GM23248 (cell line): ENCODE measurements around the gene OSBPL5. TPM values are rescaled to one million over a fixed set of nuclear protein-coding genes. Genes with fewer than 3 reads are reported as not detected.
A peak's percentile ranks its signal among the peaks of the same experiment; 100 is the strongest.

Experiments
- DNase-seq: peaks from one replicate; pipeline ENCODE4 v3.0.0-alpha.2; 2015
- H2AFZ ChIP-seq: fragments of 200-600 bp; sonication (generic); 2 replicates; pipeline ENCODE4 v1.6.1; 2016; ENCODE audit warnings: antibody characterized with exemption
- H3F3A ChIP-seq: fragments of 200-600 bp; sonication (generic); 2 replicates; pipeline ENCODE4 v1.6.1; 2016; ENCODE audit warnings: mild to moderate bottlenecking, antibody characterized with exemption, mixed run types; ENCODE audit not compliant: insufficient read depth
- H3K27ac ChIP-seq: fragments of 200-600 bp; sonication (generic); 2 replicates; pipeline ENCODE4 v1.5.1; 2016; ENCODE audit warnings: mild to moderate bottlenecking
- H3K27me3 ChIP-seq: fragments of 200-600 bp; sonication (generic); replicated peaks from 2 replicates; pipeline ENCODE4 v1.6.1; 2016; ENCODE audit warnings: mild to moderate bottlenecking; ENCODE audit not compliant: insufficient read depth
- H3K36me3 ChIP-seq: fragments of 200-600 bp; sonication (generic); 2 replicates; pipeline ENCODE4 v1.6.1; 2016; ENCODE audit warnings: low read depth, mild to moderate bottlenecking
- H3K4me1 ChIP-seq: fragments of 200-600 bp; sonication (generic); 2 replicates; pipeline ENCODE4 v1.6.1; 2016; ENCODE audit warnings: mild to moderate bottlenecking; ENCODE audit not compliant: insufficient read depth
- H3K4me2 ChIP-seq: fragments of 200-600 bp; sonication (generic); one replicate; pipeline ENCODE4 v1.6.1; 2016; ENCODE audit warnings: mild to moderate bottlenecking; ENCODE audit not compliant: unreplicated experiment
- H3K4me3 ChIP-seq: fragments of 200-600 bp; sonication (generic); 2 replicates; pipeline ENCODE4 v1.5.1; 2016; ENCODE audit warnings: mild to moderate bottlenecking
- H3K79me2 ChIP-seq: fragments of 200-600 bp; sonication (generic); 2 replicates; pipeline ENCODE4 v1.6.1; 2016; ENCODE audit warnings: mild to moderate bottlenecking; ENCODE audit not compliant: insufficient read depth
- H3K9ac ChIP-seq: fragments of 200-600 bp; sonication (generic); 2 replicates; pipeline ENCODE4 v1.6.1; 2016; ENCODE audit warnings: mild to moderate bottlenecking
- H3K9me2 ChIP-seq: fragments of 200-600 bp; sonication (generic); 2 replicates; pipeline ENCODE4 v1.6.1; 2016; ENCODE audit warnings: mixed run types, mild to moderate bottlenecking, moderate library complexity; ENCODE audit not compliant: insufficient read depth
- H3K9me3 ChIP-seq: fragments of 200-600 bp; sonication (generic); one replicate; pipeline ENCODE4 v1.6.1; 2017; ENCODE audit warnings: low read depth
- H4K20me1 ChIP-seq: fragments of 200-600 bp; sonication (generic); 2 replicates; pipeline ENCODE4 v1.6.0; 2016; ENCODE audit not compliant: insufficient read depth
- EZH2 ChIP-seq: fragments of 200-600 bp; sonication (generic); IDR thresholded peaks from 2 replicates; pipeline ENCODE4 v1.6.1; 2018; ENCODE audit warnings: antibody characterized with exemption, mild to moderate bottlenecking; ENCODE audit not compliant: insufficient read depth, poor library complexity, severe bottlenecking
- EZH2phosphoT487 ChIP-seq: fragments of 200-600 bp; sonication (generic); IDR thresholded peaks from 2 replicates; pipeline ENCODE4 v1.6.1; 2018; ENCODE audit warnings: antibody characterized with exemption, moderate library complexity, mild to moderate bottlenecking, low read depth; ENCODE audit not compliant: insufficient read depth
- whole genome bisulfite sequencing, 2 experiments: methylation state at CpG; one replicate each; pipeline ENCODE4 v1.1.6; 2015 to 2017; ENCODE audit warnings: low lambda C conversion rate in 2 of 2, low coverage in 1 of 2; ENCODE audit errors: missing lambda C conversion rate in 2 of 2; 5-methylcytosine and 5-hydroxymethylcytosine counted together
- in situ Hi-C: fragments of 300-500 bp; cut with MboI; formaldehyde crosslinking; loops from 2 replicates; pipeline ENCODE4 v1.15.0; 2020
- polyA plus RNA-seq: library from polyadenylated mRNA; unstranded; fragments of >200 nt; fragmentation: Nextera tagmentation; extraction: Ambion mirVana; gene quantifications from 2 replicates; pipeline ENCODE4 v1.2.1, GENCODE V29; 2016
- total RNA-seq: library from RNA; depleted of rRNA; stranded (reverse); fragments of >200 nt; shearing (Covaris generic); gene quantifications from 2 replicates; pipeline ENCODE4 v1.2.3, GENCODE V29; 2014

The OSBPL5 gene
- total and polyA plus RNA-seq, 2 experiments from 2014 or later = 27.9 to 57.6 TPM

DNA sequence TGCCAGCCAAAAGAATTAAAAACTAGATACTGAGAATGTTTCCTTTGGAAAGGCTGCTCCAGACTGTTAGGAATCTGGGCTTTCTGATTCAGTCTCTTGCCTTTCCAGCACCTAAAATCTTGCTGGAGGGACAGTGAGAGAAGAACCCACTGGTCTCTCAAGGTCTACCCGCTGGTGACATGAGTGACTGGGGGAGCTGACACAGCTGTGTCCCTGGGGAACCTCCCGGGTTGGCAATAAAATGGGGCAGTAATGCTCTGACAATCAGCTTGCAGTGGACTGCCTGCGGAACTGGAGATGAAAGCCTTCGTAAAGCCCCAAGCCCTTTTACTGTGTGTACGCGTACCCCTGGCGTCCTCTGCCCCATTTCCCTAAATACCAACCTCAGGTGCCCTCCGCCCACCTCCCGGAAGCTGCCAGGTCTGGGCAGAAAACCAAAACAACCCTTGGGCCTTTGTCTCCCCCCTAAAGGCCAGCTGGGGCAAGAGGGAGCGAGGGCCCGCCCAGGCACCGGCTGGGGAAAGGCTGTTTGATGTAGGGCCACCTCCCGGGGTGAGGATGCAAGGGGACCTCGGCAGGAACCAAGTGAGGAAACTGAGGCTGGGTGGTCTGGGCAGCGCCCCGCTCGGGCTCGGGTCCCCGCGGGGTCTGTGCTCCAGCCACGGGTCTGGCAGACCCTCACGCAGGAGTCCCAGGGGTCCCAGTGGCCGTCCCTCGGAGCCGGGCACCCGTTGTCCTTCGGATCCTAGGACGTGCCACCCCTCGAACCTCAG is 108.6 kb downstream of the OSBPL5 start:
- Histone ChIP-seq H3K4me1 (peaks cover 29% of the 10 kb centered on the region), H3K36me3 (peaks cover 7% of the 10 kb centered on the region; the same call in 1 of the 2 replicates), H3K9me2 (no peaks in the 10 kb centered on the region), H3K4me3 (peak overlapping the region; percentile 96), H3F3A (peaks cover 18% of the 10 kb centered on the region), H4K20me1 (peaks cover 12% of the 10 kb centered on the region; the same call in 1 of the 2 replicates), H2AFZ (peak overlapping the region; percentile 94; the same call in 1 of the 2 replicates), H3K79me2 (peaks cover 57% of the 10 kb centered on the region), H3K4me2 (peak overlapping the region; percentile 91), H3K9ac (peak overlapping the region; percentile 99), H3K9me3 (no peaks in the 10 kb centered on the region), H3K27ac (peak overlapping the region; percentile 84), H3K27me3 (no peaks in the 10 kb centered on the region)
- DNase-seq = peak; percentile 46
- TF ChIP-seq EZH2phosphoT487 = no peak
- TF ChIP-seq EZH2 = no peak
- in situ Hi-C loops = no loop called here
- WGBS, 2 experiments = 2 to 4% methylated on average over 24 to 29 of the region's 29 CpGs

DNA sequence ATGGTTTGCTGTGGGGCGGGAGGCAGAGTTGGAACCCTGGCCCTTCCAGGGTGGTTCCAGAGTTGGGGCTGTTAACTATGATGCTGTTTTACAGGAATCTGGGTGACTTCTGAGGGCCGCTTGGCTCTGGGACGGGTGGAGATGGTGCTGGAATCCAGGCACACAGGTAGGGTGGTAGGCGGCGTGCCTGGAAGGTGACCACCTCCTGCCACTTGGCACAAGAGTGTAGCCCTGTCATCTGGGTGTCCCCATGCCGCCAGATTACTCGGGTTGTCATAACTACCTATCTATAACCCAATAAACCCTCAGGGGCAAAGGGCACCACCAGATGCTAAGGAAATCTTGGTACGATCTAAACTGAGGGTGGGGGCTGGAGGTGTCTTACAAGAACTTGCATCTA is 109.2 kb downstream of the OSBPL5 start:
- H3K27me3 ChIP-seq = no peaks in the 10 kb centered on the region
- H2AFZ ChIP-seq = no peak overlapping the region
- H3K36me3 ChIP-seq = peaks cover 7% of the 10 kb centered on the region; the same call in 1 of the 2 replicates
- 87 to 88% methylated on average over 8 of the region's 8 CpGs for WGBS, 2 experiments
- H3K4me2 ChIP-seq = peak overlapping the region; percentile 91
- H3K9ac ChIP-seq = peak overlapping the region; percentile 99
- no peaks in the 10 kb centered on the region for H3K9me3 ChIP-seq
- H3K27ac ChIP-seq = peak overlapping the region; percentile 84; the same call in 1 of the 2 replicates
- peaks cover 23% of the 10 kb centered on the region for H3F3A ChIP-seq
- no peaks in the 10 kb centered on the region for H3K9me2 ChIP-seq
- H3K79me2 ChIP-seq = peaks cover 63% of the 10 kb centered on the region
- in situ Hi-C loops = no loop called here
- peaks cover 18% of the 10 kb centered on the region; the same call in 1 of the 2 replicates for H4K20me1 ChIP-seq
- peak overlapping the region; percentile 96 for H3K4me3 ChIP-seq
- DNase-seq = no peak
- no peak for TF ChIP-seq EZH2
- TF ChIP-seq EZH2phosphoT487 = no peak
- peaks cover 29% of the 10 kb centered on the region for H3K4me1 ChIP-seq

DNA sequence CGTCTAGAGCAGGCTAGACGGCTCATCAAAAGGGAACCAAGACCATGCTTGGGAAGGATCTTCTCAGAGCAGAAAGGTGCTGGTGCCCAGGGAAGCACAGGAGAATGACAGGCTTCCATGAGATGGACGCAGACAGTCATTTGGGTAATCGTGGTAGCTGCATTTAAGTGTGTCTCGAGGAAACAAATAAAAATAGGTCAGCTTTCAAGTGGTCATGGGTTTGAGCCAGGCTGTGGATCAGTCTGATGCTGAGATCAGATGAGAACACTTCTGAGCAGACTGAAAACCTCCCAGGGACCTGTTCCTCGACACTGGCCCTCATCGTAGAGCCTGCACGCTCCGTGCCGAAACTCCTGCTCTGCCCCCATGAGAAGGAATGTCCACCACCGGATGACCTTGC is 112.5 kb downstream of the OSBPL5 start:
- Histone ChIP-seq H3K27ac (no peak overlapping the region), H3K4me1 (peaks cover 31% of the 10 kb centered on the region), H3K9me3 (no peaks in the 10 kb centered on the region), H2AFZ (no peak overlapping the region), H3K9me2 (no peaks in the 10 kb centered on the region), H3K9ac (no peak overlapping the region), H3K4me3 (no peak overlapping the region), H3K4me2 (no peak overlapping the region), H3F3A (peaks cover 13% of the 10 kb centered on the region; the same call in 1 of the 2 replicates), H3K27me3 (no peaks in the 10 kb centered on the region), H4K20me1 (peaks cover 25% of the 10 kb centered on the region), H3K79me2 (peaks cover 94% of the 10 kb centered on the region), H3K36me3 (peaks cover 7% of the 10 kb centered on the region; the same call in 1 of the 2 replicates)
- in situ Hi-C loops = no loop called here
- DNase-seq = no peak
- TF ChIP-seq EZH2phosphoT487 (no peak), EZH2 (no peak)
- 85% methylated on average over 11 of the region's 11 CpGs for WGBS, 2 experiments

DNA sequence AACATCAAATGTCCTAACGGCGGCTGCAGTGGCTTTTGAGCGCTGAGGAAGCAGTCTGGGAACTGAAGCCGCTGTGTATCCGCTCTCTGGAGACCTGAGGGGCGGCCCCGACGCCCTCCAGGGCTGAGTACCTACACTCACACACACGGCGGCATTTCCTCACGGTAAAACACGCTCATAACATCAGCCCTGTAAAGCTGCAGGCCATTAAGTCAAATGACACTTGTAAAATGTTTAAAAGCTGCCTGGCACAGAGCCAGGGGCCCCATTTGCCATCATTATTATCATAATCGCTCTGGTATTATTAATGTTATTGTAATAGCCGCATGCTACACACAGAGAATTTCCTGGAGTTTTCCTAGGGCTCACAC is 113.0 kb downstream of the OSBPL5 start:
- no peak for DNase-seq
- Histone ChIP-seq H3K4me1 (peaks cover 31% of the 10 kb centered on the region), H2AFZ (no peak overlapping the region), H3K27me3 (no peaks in the 10 kb centered on the region), H3K36me3 (peaks cover 7% of the 10 kb centered on the region; the same call in 1 of the 2 replicates), H3K4me3 (no peak overlapping the region), H3K9ac (no peak overlapping the region), H4K20me1 (peaks cover 25% of the 10 kb centered on the region), H3F3A (peaks cover 13% of the 10 kb centered on the region; the same call in 1 of the 2 replicates), H3K27ac (no peak overlapping the region), H3K79me2 (peaks cover 97% of the 10 kb centered on the region), H3K9me3 (no peaks in the 10 kb centered on the region), H3K4me2 (no peak overlapping the region), H3K9me2 (no peaks in the 10 kb centered on the region)
- WGBS, 2 experiments = 80 to 81% methylated on average over 14 of the region's 14 CpGs
- TF ChIP-seq EZH2 = no peak
- no peak for TF ChIP-seq EZH2phosphoT487
- in situ Hi-C loops = no loop called here
